ENCODE measurements around the gene MANEA. TPM values are rescaled to one million over a fixed set of nuclear protein-coding genes. Genes with fewer than 3 reads are reported as not detected.

The MANEA gene
- total and polyA plus RNA-seq, 2 of the 13 experiments (the other 11 are each of a cell fraction or from before 2014, with no cell fraction given) = 10.0 to 10.9 TPM

GRCh38 chr6:95577304-95578105, at the start of gene MANEA (continued):
- no peak for TF ChIP-seq HIC2 (CRISPR knock-in tag; IDR thresholded peaks at IDR 0.05; ENCODE audit: low read depth)
- peak; percentile 85 for TF ChIP-seq ZNF766 (CRISPR knock-in tag; IDR thresholded peaks at IDR 0.05; ENCODE audit: borderline replicate concordance)
- peak; percentile 71; the same call in 1 of the 2 replicates for TF ChIP-seq KAT8 (CRISPR knock-in tag; IDR thresholded peaks at IDR 0.05)
- TF ChIP-seq REPIN1 (CRISPR knock-in tag; IDR thresholded peaks at IDR 0.05; ENCODE audit: borderline replicate concordance, low read depth) = no peak; the same call in 1 of the 2 replicates
- TF ChIP-seq BORCS8-MEF2B (CRISPR knock-in tag; IDR thresholded peaks at IDR 0.05) = no peak
- TF ChIP-seq ZNF678 (CRISPR knock-in tag; IDR thresholded peaks at IDR 0.05) = no peak
- no peak for TF ChIP-seq MBNL3 (CRISPR knock-in tag; conservative IDR thresholded peaks at IDR 0.05)
- TF ChIP-seq ZNF563 (CRISPR knock-in tag; IDR thresholded peaks at IDR 0.05) = peak; percentile 78
- no peak for TF ChIP-seq ZNF20 (CRISPR knock-in tag; IDR thresholded peaks at IDR 0.05)
- TF ChIP-seq ZSCAN20 (CRISPR knock-in tag; IDR thresholded peaks at IDR 0.05; ENCODE audit: borderline replicate concordance) = peak; percentile 27; the same call in 1 of the 2 replicates
- TF ChIP-seq HCFC1 (IDR thresholded peaks at IDR 0.05; ENCODE audit: low read depth, low read length) = no peak
- no peak for TF ChIP-seq ZNF430 (CRISPR knock-in tag; IDR thresholded peaks at IDR 0.05)
- TF ChIP-seq ZNF816 (CRISPR knock-in tag; IDR thresholded peaks at IDR 0.05; ENCODE audit: borderline replicate concordance) = no peak
- TF ChIP-seq ZNF274 (CRISPR knock-in tag; IDR thresholded peaks at IDR 0.05) = peak; percentile 50; the same call in 1 of the 2 replicates
- TF ChIP-seq KLF16 (CRISPR knock-in tag; IDR thresholded peaks at IDR 0.05) = no peak
- TF ChIP-seq ASH2L (IDR thresholded peaks at IDR 0.05; ENCODE audit: insufficient read length, low read depth, low read length) = peak; percentile 95
- peak; percentile 77 for TF ChIP-seq HNF4G (IDR thresholded peaks at IDR 0.05; ENCODE audit: borderline replicate concordance, low read depth, low read length)
- 0 out of 2 replicates have a peak, but pooled peaks have one; percentile 57 for TF ChIP-seq HNF4G (CRISPR knock-in tag; IDR thresholded peaks at IDR 0.05; ENCODE audit: borderline replicate concordance, low read depth)
- no peak for TF ChIP-seq TEAD3 (CRISPR knock-in tag; optimal IDR thresholded peaks at IDR 0.05; ENCODE audit: borderline replicate concordance)
- TF ChIP-seq ZNF570 (CRISPR knock-in tag; IDR thresholded peaks at IDR 0.05; ENCODE audit: borderline replicate concordance) = no peak
- TF ChIP-seq DMAP1 (CRISPR knock-in tag; IDR thresholded peaks at IDR 0.05) = peak; percentile 75
- TF ChIP-seq, protein P1, sequence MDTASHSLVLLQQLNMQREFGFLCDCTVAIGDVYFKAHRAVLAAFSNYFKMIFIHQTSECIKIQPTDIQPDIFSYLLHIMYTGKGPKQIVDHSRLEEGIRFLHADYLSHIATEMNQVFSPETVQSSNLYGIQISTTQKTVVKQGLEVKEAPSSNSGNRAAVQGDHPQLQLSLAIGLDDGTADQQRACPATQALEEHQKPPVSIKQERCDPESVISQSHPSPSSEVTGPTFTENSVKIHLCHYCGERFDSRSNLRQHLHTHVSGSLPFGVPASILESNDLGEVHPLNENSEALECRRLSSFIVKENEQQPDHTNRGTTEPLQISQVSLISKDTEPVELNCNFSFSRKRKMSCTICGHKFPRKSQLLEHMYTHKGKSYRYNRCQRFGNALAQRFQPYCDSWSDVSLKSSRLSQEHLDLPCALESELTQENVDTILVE (CRISPR knock-in tag; IDR thresholded peaks at IDR 0.05) = 0 out of 2 replicates have a peak, but pooled peaks have one; percentile 34
- TF ChIP-seq ZNF264 (CRISPR knock-in tag; IDR thresholded peaks at IDR 0.05) = no peak
- no peak for TF ChIP-seq DNMT1 (CRISPR knock-in tag; IDR thresholded peaks at IDR 0.05)
- TF ChIP-seq ONECUT2 (CRISPR knock-in tag; IDR thresholded peaks at IDR 0.05) = no peak
- peak; percentile 73 for TF ChIP-seq ZNF350 (CRISPR knock-in tag; IDR thresholded peaks at IDR 0.05; ENCODE audit: borderline replicate concordance, low read depth)
- TF ChIP-seq ZBTB3 (CRISPR knock-in tag; IDR thresholded peaks at IDR 0.05; ENCODE audit: borderline replicate concordance, low read depth) = no peak

Data from HepG2 (cell line).